HG03025 (cell line): ENCODE data around the gene TBC1D22A.

Experiments
- ATAC-seq: cut with Tn5 transposase; IDR thresholded peaks from one replicate; pipeline ENCODE4 v1.9.1; 2021; ENCODE audit warnings: mild to moderate bottlenecking, moderate library complexity; ENCODE audit not compliant: unreplicated experiment, low FRiP score

Gene TBC1D22A

GRCh38 chr22:46871826-46872225 is 109.4 kb downstream of the TBC1D22A start:
- ATAC-seq, result no peak

- no peak for ATAC-seq
Measured at GRCh38 chr22:46875089-46875488, 112.6 kb downstream of the TBC1D22A start.

DNA sequence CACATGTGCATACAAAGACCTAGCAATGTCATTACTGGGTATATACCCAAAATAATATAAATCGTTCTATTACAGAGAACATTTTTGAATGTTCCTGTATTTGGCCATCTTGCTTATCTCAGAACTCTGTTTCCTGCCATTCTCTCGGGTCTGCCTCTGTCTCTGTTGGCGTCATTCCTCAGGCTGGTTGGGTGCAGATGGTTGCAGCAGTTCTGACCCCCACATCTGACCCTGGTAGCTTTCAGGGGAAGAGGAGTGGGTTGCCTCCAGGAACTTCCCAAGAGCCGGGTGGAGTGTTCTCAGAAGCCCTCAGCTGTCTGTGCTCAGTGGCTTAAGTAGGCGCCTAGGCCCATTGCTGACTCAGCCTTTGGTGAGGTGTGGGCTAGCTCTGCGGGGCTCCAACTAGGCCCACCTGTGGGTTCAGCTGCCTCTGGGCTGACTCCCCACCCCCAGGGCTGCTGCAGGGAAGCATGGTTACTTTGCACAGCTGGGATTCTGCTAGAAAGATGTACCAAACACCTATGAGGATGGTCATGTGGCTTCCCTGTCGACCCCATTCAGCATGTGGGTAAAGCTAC is 114.0 kb downstream of the TBC1D22A start:
- ATAC-seq, result no peak

- no peak for ATAC-seq
Measured at GRCh38 chr22:46878191-46878948, 115.9 kb downstream of the TBC1D22A start.

DNA sequence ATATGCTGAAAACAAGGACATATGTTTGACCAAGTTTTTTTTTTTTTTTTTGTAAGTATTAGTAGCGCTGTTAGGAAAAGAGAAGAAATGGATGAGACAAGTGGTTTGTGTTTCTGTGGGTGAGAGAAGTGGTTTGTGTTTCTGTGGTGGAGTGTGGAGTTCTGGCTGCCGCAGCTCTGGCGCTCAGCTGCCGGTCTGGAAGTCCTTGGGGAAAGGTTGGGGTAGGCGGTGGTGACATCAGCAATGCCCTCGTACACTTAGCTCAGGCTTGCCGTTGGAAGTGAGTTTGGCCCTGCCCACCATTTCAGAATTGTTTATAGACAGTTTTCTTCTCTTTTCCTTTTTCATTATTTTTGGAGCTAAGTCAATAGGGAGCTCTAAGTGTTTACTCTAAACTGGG is 116.6 kb downstream of the TBC1D22A start:
- no peak for ATAC-seq

- ATAC-seq, result no peak
Measured at GRCh38 chr22:46881373-46882118, 119.1 kb downstream of the TBC1D22A start.

- no peak for ATAC-seq
Measured at GRCh38 chr22:46883092-46883910, 120.9 kb downstream of the TBC1D22A start.

DNA sequence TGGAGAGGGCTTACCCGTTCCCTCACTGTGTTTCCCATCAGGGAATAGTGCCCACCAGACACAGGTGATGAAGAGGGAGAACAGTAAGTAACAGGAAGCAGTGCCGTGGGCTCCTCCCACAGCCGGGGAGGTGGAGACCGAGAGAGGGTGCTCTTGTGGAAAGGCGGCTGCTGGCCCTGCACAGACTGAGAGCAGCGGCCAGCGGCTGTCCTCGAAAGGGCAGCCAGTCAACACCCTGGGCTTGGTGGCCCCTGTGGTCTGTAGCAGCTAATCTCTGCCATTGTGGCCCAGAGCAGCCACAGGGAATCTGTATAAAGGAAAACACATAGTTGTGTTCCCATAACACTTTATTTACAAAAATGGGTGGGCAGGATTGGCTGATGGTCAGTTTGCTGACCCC is 121.9 kb downstream of the TBC1D22A start:
- ATAC-seq, result no peak

DNA sequence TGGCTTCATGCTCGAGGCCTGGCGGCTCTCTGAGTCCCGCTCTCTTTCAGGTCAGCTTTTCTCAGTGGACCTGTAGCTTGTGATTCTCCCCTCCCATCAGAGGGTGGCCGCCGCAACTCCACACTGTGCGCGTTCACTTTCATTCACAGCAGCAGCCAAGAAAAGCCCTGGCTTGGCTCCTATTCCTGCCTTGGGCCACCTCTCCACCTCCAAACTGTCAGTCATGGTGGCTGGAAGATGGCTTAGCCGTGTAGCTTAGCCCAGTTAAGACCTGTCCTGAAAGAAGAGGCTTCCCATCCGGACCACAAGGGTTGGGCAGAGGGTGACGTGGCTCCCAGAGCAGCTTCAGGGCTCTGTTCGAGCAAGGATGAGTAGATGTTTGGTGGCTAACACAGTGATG is 125.5 kb downstream of the TBC1D22A start:
- ATAC-seq, result no peak

DNA sequence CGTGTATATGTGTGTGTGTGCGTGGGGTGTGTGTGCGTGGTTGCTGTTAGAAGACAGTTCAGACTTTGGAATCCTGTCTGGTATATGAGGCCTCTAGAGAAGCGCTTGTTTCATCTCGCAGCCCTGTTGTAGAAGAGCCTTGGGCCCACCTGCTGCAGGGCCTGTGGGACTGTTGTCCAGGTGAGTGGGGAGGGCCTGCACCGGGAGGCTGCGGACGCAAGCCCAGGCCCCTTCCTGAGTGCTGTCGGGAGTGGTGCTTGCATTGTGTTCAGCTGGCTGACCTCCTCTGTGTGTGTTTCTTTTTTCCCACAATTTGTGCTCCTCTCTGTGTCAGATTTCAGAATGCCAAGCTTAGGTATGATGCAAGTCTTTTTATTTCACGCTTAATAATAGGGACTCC is 128.4 kb downstream of the TBC1D22A start:
- ATAC-seq, result no peak

DNA sequence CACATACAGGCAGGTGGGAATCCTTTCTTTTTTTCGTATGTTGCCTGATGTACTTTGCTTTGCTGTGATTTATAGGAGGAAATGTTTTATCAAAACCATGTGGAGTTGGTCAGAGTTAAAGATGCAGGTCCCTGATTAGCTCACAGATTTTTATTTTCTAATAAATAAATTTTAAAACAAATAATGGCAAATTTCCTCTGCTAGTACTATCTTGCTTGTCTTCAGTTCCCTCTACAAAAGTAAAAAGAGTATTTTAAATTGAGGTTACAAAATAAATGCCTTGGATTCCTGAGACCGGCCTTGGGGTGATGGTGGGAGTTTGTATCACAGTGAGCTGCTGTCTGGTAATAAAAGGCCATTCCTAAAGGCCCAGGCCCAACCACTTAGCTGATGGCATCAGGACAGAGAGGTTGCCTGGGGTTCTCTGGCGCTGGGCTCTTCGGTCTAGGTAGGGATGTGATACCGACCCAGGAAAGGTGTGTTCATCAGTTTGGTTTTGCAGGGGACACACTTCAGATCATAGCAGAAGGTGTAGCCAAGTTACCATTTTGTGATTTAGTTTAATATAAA is 129.0 kb downstream of the TBC1D22A start:
- no peak for ATAC-seq

- no peak for ATAC-seq
Measured at GRCh38 chr22:46892866-46893265, 130.4 kb downstream of the TBC1D22A start.

DNA sequence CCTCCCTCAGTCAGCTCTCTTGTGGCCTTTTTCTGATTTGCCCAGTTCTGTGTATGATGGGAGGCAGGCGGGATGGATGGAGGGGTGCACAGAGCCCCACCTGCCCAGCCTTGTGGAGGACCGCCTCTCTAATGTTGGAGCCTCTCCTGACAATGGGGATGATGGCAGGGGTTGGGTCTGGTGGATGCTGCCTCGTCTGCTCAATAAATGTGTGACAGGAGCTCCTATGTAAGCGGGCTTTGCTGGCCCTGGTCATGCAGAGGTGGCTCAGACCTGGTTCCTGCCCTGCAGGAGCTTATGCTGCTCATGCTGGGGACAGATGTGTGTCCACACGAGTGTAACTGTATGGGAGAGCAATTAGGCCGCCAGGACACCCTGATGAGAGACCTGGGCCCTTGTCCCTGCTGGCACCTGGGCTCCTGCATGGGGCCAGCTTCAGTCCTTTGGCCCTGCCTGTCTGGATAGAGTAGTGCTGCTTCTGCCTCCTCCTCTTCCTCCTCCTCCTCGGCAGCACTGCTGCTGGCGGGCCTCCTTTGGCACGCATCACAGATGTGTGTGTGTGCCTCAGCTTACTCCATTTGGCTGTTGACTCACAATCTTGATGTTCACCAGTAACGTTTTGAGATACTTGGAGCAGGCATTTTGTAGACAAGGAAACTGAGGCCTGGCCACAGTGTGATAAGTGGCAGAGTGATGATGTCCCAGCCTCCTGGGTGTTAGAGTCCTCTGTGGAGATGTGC is 131.0 kb downstream of the TBC1D22A start:
- ATAC-seq, result no peak

DNA sequence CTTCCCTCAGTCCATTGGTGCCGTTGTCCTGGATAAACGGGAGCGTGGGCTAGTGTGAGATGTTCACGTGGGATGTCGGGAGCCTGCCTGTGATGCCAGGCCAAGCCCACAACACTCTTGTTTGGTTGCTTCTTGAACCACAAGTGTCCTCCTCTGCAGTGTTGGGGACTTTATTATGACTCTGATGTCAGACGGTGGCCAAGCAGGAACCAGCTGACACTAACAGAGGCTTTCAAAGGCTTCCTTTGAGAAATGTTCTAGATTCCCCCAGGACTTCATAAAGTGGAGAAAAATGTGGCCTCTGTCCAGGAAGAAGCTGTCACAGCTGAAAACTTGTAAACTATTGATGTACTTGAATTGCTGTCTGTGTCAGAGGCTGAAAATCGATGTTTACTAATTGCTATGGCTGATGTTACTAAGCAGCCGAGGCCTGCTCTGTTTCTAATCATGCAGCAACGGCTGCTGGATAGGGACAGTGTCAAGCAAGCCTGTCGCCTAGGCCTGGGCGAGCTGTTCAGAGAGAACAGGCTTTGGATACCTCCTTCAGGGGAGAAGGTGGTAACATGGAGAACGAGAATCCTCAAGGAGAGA is 131.7 kb downstream of the TBC1D22A start:
- ATAC-seq, result no peak

DNA sequence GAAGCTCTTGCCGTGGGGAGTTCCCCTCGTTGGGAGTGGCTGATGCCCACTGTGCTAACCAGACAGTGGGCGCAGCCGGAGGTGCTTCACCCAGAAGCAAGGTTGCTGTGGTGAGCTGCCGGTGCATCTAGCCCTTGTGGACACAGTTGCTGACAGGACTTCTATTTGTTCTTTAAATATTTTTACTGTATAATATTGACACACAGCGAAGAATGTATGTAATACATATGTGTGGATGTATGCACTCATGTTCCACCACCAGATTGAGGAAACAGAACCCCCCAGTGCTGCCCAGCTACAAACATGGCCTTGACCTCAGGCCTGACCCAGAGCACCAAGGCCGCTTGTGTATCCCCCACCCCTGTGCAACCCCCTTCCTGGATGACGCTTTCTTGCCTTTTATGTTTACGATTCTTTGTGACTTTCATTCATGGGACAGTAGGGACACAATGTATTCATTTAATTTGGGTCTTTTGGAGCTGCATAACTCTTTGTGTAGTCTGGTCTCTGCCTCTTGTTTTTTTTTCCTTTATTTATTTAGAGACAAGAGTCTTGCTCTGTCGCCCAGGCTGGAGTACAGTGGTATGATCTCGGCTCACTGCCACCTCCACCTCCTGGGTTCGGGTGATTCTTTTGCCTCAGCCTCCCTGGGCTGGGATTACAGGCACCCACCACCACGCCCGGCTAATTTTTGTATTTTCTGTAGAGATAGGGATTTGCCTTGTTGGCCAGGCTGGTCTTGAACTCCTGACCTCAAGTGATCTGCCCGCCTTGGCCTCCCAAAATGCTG is 132.6 kb downstream of the TBC1D22A start:
- no peak for ATAC-seq

DNA sequence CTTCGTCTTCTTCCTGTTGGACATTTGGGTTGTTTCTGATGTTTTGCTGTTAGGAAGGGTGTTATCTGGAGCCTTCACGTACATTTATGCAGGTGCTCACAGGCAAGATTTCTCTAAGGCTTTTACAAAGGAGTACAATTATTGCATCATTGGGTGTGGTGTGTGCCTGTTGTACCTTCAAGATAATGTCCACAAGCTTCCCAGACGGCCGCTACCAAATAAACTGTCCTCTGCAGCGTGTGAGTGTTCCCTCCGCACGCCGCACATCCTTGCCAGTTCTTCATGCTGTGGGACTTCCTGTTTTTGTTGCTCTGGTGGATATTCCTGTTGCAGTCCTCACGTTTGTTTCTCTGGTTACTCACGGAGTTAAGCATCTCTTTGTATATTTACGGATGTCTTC is 133.3 kb downstream of the TBC1D22A start:
- no peak for ATAC-seq

GRCh38 chr22:46896166-46896565 is 133.7 kb downstream of the TBC1D22A start:
- ATAC-seq, result no peak

DNA sequence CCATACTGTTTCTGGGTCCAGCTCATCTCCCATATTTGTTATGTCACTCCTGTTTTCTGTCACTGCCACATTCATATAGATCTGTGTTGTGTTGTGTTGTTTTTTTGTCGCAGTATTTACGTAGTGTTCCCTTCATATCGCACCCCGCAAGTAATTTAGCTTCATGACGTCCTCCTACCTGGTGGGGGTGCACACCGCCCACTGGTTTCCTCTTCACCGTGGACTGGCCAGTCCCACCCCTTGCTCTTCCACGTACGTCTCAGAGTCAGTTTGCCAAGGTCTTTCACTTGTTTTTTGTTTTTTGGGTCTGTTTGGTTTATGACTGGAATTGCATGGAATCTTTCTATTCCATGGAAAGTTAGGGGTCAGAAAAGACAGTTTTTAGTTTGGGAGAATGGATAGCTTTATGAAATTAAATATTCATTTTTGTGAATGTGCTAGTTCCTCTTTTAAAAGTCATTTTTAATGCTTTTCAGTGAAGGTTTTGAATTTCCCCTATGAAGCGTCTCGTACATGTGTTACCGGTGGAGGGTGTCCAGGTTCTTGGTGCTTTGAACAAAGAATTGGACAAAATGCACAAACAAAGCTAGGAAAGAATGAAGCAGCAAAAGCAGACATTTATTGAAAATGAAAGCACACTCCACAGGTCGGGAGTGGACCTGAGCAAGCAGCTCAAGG is 134.3 kb downstream of the TBC1D22A start:
- no peak for ATAC-seq
